Fibroblast of skin of right biceps (primary cell): Measurements from ENCODE around the gene TP53I3.
"Not testable (repeated sequence)": the region's sequence is repeated elsewhere in the genome, so short reads cannot be mapped to it uniquely, and the experiment has no call there.

Experiments used
- DNase-seq: peaks from one replicate; pipeline ENCODE4 v3.0.0-alpha.2; 2013

TP53I3 gene, protein sequence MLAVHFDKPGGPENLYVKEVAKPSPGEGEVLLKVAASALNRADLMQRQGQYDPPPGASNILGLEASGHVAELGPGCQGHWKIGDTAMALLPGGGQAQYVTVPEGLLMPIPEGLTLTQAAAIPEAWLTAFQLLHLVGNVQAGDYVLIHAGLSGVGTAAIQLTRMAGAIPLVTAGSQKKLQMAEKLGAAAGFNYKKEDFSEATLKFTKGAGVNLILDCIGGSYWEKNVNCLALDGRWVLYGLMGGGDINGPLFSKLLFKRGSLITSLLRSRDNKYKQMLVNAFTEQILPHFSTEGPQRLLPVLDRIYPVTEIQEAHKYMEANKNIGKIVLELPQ

DNA sequence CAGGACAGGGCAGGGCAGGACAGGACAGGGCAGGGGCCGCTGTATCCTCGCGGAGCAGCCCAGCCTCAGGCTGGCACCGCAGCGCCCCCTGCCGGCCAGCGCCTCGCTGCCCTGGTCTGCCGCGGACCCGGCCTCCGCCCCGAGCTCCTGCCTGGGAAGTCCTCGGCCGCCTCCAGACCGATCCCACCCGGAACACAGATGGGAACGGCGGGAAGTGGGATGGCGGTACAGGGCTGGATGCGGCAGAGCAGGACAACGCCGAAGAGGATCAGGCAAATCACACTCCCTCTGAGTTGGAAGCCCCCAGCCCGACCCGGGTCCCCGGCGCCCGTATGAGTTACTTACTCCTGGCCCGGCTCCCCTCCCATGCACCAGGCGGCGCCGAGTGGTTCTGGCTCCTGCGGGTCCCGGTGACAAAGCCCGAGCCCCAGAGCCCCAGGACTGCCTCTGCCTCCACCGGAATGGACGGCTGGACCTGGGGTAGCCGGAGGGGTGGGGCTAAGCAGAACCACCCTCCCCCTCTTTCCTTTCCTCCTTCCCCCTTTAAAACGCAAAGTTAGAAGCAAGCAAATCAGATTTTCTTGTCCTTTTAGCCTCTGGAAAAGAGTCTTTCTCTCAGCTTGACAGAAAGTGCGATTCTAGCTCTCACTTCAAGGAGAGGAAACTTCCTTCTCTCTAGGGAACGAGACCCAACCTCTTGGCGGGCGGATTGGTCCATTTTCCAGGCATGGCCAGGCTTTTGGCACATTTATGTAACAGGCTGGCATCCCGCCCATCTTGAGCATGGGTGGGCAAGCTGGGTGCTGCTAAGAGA lies at the start of gene TP53I3:
Gene TP53I3 (minus strand): TSS at position 449 of the 814 bp plus-strand sequence. CDS start 508 bp downstream, outside the sequence.
- peak; percentile 92 for DNase-seq

DNA sequence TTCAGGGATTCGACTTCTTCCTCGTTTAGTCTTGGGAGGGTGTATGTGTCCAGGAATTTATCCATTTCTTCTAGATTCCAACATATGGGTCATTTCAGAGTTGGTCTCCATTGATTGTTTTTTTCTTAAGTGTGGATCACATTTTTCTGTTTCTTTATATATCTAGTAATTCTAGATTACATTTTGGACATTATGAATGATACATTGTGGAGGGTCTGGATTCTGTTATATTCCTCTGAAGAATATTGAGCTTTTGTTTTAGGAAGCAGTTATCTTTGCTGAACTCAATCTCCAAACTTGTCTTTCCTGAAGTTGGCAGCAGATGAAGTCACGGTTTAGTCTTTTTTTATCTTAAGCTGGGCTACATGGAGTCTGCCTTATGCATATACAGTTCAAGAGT lies 47.9 kb upstream of the TP53I3 start:
- no peak for DNase-seq

DNA sequence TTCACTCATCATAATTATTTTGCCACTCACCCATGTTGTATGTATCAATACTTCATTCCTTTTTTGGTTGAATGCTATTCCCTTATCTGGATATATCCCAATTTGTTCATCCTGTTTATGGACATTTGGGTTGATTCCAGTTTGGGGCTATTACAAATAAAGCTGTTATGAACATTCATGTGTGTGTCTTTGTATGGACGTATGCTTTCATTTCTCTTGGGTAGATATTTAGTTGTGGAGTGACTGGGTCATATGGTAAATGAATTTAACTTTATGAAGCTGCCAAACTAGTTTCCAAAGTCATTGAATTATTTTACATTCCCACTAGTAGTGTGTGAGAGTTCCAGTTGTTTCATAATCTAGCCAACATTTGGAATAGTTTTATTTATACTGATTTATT lies 41.3 kb upstream of the TP53I3 start:
- DNase-seq: no peak

DNA sequence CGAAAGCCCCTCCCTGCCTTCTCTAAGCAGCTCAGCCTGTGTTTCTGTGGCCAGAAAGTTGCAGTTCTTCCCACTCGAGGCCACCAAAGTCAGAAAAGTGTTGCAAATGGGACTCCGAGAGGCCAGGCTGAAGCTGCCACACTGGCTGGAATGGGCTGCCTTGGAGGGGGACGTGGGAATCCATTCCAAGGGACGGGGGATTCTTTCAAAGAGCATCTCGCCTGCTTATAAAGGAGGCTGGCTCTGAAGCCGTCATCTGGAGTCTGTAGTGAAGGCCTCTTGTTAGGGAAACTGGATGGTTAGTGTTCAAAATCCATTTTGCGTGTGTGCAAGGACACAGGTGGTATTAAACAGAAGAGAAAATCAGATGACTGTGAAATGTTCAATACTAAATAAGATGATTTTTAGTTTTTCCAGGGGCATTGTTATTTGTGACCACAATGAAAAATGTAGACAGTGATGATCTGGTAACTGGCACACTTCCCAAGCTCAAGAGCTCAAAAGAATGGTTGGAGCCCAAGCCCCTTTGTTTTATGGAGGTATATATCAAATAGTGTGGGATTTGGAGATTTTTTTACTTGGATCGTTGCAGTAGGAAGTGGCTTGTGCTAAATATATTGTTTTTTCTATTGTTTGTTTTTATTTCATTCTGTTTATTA lies 39.4 kb upstream of the TP53I3 start:
- DNase-seq: peak; percentile 53

DNA sequence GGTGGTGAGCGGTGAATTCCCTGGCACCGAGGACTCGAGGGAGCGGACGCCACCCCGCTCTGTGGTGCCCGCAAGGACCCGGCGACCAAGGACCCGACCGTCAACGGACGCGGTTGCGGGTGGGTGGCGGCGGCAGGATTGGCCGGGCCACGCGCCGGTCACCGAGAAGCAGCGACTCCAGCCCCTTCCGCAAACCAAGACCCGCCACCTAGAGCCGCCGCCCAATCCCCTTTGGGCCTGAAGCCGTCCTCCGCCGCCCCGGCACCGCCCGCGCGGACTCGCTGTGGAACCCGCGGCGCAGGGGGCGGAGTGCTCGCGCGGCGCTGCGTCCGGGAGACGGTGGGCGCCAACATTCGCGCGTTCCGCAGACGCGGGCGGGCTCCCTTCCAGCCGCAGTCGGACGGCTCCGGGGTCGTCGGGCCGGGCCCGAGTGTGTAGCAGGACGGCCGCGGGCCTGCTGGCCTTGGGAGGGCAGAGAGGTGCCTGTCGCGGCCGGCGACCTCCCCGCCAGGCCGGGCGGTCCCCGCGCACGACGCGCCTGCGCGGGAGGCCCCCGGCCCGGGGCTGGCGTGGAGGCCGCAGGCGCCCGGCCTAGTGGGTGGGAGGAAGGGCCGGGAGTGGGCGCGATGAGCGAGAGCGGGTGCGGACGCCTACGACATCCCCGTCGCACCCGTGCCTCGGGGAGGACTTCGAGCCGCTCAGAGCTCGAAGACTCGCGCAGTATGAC lies 38.7 kb upstream of the TP53I3 start, which contains the start of the genes FAM228B and PFN4:
Gene FAM228B (plus strand): TSS at position 275 of the 727 bp plus-strand sequence. CDS start 893 bp downstream, outside the sequence.
Gene PFN4 (minus strand): TSS at position 140 of the 727 bp plus-strand sequence. CDS start 799 bp downstream, outside the sequence.
- peak; percentile 85 for DNase-seq

DNA sequence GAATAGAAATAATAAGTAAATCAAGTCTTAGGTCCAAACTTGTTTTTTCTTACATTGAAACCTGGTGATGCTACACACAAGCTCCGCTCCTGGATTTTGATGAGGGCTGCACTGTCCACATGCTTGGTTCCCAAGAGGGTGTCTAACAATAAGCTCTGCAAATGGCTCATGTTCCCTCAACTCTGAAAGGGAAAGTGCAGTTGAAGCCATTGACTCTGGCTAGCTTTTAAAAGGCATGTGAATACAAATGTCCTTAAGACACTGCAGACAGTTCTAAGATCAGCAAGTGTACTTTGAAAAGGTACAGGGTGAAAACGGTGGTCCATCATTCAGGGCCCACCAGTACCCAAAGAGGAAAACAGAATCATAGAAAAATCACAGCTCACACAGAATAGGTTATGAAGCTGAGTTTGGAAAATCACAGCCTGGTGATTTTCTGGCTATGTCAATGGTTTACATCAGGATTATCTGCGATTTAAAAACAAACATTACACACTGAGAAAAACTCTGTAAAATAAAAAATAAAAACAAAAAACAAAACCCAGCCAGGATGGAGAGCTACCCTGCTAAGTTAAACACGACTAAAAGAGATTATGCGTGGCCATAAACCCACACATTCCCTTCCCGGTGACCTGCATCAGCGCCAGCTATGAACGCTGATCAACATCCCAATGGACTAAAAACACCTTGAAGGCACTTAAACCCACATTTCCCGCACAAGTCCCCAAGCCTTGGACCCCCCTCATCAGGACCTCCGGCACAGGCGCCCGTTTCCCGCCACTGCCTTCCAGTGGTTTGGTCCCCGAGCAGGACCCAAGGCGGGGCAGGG lies 37.9 kb upstream of the TP53I3 start:
- DNase-seq: no peak

DNA sequence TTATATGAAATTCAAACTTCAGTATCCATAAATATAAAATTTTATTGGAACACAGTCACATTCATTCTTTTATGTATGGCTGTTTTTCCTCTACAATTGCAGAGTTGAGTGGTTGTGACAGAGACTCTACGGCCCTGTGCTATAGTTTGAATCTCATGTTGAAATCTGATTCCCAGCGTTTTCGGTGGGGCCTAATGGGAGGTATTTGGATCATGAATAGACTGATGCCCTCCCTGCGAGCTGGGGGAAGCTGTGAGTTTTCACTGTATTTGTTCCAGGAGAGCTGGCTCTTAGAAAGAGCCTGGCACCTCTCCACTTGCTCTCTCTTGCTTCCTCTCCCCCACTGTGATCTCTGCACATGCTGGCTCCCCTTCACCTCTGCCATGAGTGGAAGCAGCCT lies 36.8 kb upstream of the TP53I3 start:
- no peak for DNase-seq

DNA sequence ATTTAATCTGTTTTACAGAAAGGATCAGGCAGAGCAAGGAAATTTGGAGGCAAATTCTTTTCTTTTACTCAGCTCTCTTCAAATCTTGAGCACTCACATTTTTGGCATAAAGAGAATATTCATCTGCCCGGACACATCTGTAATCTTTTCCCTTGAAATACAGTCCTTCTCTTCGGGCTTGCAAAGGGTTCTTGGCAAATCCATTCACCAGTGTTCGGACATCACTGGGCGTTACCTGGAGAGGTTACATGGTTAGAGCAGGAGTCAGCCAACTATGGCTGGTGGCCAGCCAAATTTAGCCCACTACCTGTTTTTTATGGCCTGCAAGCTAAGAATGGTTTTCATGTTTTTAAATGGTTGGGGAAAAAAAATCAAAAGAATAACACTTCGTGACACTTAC lies 36.4 kb upstream of the TP53I3 start:
- no peak for DNase-seq

DNA sequence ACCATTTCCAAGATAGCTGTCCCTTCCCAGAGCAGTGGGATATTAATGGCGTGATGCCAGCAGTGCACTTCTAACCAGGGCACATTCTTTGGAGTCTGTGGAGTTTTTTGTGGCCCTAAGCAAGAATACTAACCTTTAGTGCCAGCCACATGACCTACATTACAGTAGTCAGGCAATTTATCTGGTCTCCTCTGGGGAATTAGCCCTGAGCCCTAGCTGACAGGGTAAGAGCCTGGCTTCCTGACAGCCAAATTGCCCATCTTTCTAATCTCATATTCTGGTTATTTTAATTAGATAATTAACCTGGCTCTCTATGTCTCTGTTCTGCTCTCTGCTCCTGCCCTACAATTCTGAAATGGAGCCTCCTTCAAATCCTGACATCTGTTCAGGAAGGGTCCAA lies 33.3 kb upstream of the TP53I3 start:
- no peak for DNase-seq

DNA sequence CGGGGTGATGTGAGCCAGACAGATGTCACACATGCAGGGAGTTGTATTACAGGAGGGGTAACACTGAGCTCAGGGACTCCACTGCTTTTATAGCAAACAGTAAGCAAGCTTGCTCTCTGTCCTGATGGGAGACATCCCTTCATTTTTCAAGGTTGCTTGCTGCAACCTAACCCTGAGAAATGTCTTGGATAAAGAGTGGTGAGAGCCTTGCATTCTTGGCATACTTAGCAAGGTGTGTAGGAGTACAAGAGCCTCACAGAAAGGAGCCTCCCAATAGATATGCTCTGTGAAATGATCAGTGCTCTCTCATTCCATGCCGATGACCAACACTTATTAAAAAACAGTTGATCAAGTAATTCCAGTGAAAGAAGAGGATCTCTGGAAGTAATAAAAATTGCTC lies 30.4 kb upstream of the TP53I3 start:
- DNase-seq: peak; percentile 68

DNA sequence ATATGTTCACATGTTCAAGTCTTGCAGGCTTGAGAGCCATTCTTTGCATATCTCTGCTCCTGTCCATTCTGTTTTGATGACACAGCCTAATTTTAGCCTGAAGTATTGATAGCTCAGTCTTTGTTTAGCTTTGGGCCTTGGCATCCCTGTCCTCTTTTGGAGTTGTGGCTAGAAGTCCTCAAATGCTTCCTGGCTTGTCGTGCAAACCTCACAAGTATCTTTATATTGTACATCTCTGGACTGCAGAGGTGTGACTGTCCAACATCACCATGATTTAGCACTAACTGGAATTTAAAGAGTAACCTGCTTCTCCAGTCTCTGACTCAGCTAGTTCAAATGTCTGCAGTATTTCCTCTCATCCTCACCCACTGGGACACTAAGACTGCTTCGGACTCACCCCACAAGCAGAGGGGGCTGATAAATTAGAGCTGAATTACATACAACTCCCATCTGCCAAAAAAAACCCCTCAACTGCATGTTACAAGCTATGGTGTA lies 26.8 kb upstream of the TP53I3 start:
- peak; percentile 76 for DNase-seq

DNA sequence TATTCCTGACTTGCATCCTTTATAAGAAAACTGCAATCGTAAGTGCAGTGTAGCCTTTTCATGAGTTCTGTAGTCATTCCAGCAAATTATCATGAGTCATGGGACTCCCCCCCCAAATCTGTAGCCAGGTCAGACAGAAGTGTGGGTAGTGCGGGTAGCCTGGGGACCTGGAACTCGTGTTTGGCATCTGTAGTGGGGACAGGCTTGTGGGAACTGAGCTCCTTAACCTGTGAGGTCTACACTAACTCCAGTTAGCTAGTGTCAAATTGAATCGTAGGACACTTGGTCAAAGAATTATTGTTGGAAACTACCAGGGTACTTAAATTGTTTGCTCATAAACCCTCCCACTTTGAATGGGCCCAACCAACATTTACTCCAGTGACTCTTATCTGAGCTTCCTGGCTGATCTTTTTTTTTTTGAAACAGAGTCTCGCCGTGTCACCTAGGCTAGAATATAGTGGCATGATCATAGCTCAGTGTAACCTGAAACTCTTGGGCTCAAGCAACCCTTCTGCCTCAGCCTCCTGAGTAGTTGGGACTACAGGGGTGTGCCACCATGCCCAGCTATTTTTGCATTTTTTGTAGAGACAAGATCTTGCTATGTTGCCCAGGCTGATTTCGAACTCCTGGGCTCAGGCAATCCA lies 26.1 kb upstream of the TP53I3 start:
- DNase-seq: peak; percentile 7

DNA sequence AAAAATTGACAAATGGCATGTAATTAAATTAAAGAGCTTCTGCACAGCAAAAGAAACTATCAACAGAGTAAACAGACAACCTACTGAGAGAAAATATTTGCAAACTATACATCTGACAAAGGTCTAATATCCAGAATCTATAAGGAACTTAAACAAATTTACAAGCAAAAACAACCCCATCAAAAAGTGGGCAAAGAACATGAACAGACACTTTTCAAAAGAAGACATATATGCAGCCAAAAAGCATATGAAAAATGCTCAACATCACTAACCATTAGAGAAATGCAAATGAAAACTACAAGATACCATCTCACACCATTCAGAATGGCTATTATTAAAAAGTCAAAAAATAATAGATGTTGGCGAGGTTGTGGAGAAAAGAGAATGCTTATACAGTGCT lies 24.8 kb upstream of the TP53I3 start:
- not testable (repeated sequence) for DNase-seq

DNA sequence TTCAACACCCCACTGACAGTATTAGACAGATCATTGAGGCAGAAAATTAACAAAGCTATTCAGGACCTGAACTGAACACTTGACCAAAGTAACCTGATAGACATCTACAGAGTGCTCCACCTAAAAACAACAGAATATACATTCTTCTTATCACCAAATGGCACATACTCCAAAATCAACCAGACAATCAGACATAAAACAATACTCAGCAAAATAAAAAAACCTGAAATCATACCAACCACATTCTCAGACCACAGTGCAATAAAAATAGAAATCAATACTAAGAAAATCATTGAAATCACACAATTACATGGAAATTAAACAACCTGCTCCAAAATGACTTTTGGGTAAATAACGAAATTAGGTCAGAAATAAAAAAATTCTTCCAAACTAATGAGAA lies 22.7 kb upstream of the TP53I3 start:
- DNase-seq: no peak

DNA sequence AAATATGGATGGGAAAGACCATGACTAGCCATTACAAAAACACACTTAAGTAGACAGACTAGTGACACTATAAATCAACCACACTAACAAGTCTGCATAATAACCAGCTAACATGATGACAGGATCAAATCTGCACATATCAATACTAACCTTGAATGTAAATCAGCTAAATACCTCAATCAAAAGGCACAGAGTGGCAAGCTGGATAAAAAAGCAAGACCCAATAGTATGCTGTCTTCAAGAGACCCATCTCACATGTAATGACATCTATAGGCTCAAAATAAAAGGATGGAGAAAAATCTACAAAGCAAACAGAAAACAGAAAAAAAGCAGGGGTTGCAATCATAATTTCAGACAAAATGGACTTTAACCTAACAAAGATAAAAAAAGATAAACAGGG lies 22.2 kb upstream of the TP53I3 start:
- DNase-seq: no peak

DNA sequence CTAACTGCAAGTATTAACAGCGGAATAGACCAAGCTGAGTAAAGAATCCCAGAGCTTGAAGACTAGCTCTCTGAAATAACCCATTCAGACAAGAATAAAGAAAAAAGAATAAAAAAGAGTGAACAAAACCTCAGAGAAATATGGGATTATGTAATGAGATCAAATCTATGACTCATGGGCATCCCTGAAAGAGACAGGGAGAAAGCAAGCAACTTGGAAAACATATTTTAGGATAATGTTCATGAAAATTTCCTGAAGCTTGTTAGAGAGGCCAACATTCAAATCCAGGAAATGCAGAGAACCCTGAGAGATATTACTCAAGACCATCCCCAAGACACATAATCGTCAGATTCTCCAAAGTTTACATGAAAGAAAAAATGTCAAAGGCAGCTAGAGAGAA lies 21.2 kb upstream of the TP53I3 start:
- DNase-seq: peak; percentile 45

DNA sequence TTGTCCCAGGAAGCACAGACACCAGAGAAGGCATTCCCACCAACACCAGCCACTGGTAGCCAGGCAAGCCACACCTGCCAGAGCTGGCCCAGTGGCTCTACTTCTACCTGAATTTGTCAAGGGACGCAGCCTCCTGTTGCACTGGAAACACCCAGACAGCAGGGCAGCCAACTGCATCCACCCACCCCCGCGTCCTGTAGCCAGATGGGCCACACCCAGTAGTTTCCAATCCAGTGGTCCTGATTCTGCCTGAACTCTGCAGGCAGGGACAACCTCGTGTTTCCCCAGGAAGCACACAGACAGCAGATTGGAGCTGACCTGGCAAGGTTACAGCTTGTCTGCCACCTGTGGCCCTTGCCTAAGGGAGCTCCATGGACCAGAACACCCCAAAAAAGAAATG lies 20.3 kb upstream of the TP53I3 start:
- no peak for DNase-seq

DNA sequence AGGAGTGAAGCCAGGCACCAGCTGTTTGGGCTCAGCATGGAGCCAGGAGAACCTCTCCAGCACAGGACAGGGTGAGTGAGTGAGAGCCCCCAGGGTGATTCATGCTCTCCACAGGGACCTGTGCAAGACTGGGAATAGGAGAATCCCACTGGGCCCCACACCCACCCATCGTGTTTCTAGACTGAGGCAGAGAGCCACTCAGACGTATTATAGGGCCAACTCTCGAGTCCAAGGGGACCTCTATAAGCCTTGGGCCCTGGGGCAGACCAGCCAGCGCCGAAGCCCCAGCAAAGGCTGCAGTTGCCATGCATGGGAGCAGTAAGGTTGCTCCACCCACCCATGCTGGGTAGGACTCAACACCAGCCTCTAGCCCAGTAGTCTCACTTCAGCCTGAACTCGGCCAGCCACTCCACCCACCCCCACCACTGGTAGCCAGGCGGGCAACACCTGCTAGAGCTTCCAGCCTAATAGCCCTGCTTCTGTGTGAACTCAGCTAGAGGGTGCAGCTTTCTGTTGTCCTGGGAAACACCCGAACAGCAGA lies 19.5 kb upstream of the TP53I3 start:
- no peak for DNase-seq

DNA sequence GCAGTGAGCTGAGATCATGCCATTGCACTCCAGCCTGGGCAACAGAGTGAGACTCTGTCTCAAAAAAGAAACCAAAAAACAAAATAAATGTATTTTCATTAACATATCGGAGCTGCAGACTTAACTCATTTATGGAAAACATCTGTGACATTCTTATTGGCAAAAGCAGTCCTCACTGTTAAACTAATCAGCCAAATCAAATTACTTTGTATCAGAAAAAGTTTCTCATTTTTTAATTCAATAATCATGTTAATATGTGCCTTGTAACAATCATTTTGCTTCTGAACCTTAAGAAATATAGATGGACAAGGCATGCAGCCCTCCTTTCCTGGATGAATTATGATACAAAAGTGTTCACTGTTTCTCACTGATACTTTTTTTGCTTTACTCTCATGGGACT lies 18.0 kb upstream of the TP53I3 start:
- no peak for DNase-seq

DNA sequence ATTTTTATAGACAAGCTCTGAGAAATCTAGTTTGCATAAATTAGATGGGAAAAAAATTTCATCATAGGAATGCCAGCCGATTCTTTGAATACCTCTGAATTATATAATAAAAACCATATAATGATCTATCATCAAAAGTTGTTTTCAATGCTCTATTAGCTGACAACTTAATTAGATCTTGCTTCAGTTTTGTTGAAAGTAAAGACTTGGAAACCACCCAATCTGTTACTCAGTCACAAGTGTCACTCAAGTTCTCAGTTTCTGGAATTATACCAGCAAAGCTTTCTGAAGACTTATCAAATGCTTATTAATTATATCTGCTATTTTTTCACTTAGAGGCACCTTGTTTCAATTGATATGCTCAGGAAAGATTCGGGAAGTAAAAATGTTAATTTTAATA lies 17.4 kb upstream of the TP53I3 start:
- no peak for DNase-seq

DNA sequence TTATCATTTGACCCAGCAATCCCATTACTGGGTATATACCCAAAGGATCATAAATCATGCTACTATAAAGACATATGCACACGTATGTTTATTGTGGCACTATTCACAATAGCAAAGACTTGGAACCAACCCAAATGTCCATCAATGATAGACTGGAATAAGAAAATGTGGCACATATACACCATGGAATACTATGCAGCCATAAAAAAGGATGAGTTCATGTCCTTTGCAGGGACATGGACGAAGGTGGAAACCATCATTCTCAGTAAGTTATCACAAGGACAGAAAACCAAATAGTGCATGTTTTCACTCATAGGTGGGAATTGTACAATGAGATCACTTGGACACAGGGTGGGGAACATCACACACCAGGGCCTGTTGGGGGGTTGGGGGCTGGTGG lies 16.1 kb upstream of the TP53I3 start:
- not testable (repeated sequence) for DNase-seq
